AG04450 (cell line): ENCODE data around the gene C1QTNF6. TPM values are rescaled to one million over a fixed set of nuclear protein-coding genes. Genes with fewer than 3 reads are reported as not detected.

Source experiments
- CTCF ChIA-PET: fragments of 300-600, 350-600 bp; formaldehyde crosslinking; extraction: SDS; loops from one replicate; lab custom pipeline; 2022; ENCODE audit warnings: antibody characterized with exemption, inconsistent platforms; lab: Charles Lee
- POLR2A ChIA-PET: fragments of 350-600 bp; formaldehyde crosslinking; extraction: SDS; loops from one replicate; lab custom pipeline; 2021; ENCODE audit warnings: antibody characterized with exemption, inconsistent platforms; lab: Yijun Ruan, JAX
- DNase-seq: peaks from one replicate; pipeline ENCODE4 v3.0.0-alpha.2; 2011; ENCODE audit warnings: low read depth, low spot score
- H3K27ac ChIP-seq: one replicate; pipeline ENCODE4 v1.5.1; 2012; ENCODE audit warnings: low read depth, low read length, control low read depth
- H3K27me3 ChIP-seq: one replicate; pipeline ENCODE4 v1.6.0; 2012; ENCODE audit warnings: low read length; ENCODE audit not compliant: control insufficient read depth, insufficient read depth
- H3K4me3 ChIP-seq: 2 replicates; pipeline ENCODE4 v1.5.1; 2011; ENCODE audit warnings: mild to moderate bottlenecking, low read depth, low read length, control low read depth
- H3K9me3 ChIP-seq: 2 replicates; pipeline ENCODE4 v1.5.1; 2012; ENCODE audit warnings: low read length; ENCODE audit not compliant: control insufficient read depth, insufficient read depth
- polyA plus RNA-seq: library from polyadenylated mRNA; depleted of rRNA; stranded (reverse); fragments of >200 nt; gene quantifications from 2 replicates; pipeline ENCODE4 v1.2.3, GENCODE V29; 2011
- TF ChIP-seq, protein P1 (sequence below): IDR thresholded peaks from 2 replicates; pipeline ENCODE4 v1.5.1; 2011; ENCODE audit warnings: low read depth, low read length, control low read depth, inconsistent platforms

Gene C1QTNF6
- polyA plus RNA-seq, 1 experiment = 8.2 TPM

DNA sequence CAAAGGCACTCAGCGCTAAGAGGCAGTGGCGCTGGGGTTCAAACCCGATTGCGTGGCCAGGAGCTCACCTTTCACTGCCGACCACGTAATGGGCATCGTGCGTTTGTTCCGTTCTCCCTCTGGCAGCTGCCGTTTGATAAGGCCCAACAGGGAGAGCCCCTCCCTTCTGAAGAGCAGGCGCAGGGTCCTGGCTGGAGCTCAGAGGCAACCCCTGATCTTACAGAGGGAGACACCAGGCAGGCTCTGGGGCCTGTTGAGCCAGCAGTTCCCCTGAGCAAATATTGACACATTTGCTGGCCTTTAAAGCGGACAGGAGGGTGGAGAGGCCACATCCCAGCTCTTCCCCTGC lies 11.7 kb upstream of the C1QTNF6 start:
- no peak for DNase-seq
- no peaks in the 10 kb centered on the region for H3K27me3 ChIP-seq
- CTCF ChIA-PET = interaction anchor here (0.5 to 2.8 kb wide), 36 partner anchors 10 to 637 kb away, joined by 3 to 27 read pairs (median 4); partner anchors contain the start of gene KCTD17
- no peak overlapping the region for H3K27ac ChIP-seq
- POLR2A ChIA-PET = interaction anchor here (1.0 kb wide), 1 partner anchor 13 kb away, joined by 3 read pairs; no protein-coding TSS in a partner anchor
- H3K9me3 ChIP-seq = no peaks in the 10 kb centered on the region; the same call in 1 of the 2 replicates
- peak overlapping the region; percentile 47 for H3K4me3 ChIP-seq
- TF ChIP-seq, protein P1, sequence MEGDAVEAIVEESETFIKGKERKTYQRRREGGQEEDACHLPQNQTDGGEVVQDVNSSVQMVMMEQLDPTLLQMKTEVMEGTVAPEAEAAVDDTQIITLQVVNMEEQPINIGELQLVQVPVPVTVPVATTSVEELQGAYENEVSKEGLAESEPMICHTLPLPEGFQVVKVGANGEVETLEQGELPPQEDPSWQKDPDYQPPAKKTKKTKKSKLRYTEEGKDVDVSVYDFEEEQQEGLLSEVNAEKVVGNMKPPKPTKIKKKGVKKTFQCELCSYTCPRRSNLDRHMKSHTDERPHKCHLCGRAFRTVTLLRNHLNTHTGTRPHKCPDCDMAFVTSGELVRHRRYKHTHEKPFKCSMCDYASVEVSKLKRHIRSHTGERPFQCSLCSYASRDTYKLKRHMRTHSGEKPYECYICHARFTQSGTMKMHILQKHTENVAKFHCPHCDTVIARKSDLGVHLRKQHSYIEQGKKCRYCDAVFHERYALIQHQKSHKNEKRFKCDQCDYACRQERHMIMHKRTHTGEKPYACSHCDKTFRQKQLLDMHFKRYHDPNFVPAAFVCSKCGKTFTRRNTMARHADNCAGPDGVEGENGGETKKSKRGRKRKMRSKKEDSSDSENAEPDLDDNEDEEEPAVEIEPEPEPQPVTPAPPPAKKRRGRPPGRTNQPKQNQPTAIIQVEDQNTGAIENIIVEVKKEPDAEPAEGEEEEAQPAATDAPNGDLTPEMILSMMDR = no peak

DNA sequence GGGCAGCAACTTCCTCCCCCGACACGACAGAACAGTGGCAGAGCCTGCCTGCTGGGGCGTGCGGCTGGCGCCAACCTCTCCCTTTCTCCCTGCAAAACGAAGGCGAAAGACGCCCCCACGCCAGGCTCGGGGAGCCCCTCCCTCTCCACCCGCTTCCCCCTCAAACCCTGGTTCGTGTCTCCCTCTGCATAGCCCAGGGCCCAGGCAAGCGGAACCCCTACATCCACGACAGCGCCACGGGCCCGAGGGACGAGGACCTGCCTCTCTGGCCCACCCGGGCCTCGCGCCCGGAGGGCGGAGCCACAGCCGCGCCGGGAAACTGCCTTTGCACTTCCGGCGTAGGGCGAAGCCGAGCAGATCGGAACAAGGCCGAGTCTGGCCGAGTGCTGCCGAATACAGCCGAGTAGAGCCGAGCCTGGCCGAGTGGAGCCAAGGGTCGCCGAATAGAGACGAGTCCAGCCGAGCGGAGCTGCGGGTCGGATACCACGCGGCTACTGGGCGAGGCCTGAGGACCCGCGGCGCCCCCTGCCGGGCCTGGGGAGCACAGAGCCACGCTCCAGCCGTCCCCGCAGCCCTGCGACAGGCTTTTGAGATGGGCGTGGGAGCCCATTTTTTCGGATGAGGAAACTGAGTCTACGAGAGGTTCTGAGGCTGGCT lies 11.2 kb upstream of the C1QTNF6 start:
- H3K4me3 ChIP-seq = peak overlapping the region; percentile 75
- CTCF ChIA-PET = interaction anchor here (0.5 to 2.8 kb wide), 35 partner anchors 10 to 417 kb away, joined by 3 to 27 read pairs (median 5); partner anchors contain the start of gene KCTD17
- no peaks in the 10 kb centered on the region; the same call in 1 of the 2 replicates for H3K9me3 ChIP-seq
- peak; percentile 95 for DNase-seq
- H3K27me3 ChIP-seq = no peaks in the 10 kb centered on the region
- TF ChIP-seq, protein P1 = peak; percentile 90
- H3K27ac ChIP-seq = peak overlapping the region; percentile 61
- POLR2A ChIA-PET = interaction anchor here (0.6 to 1.0 kb wide), 3 partner anchors 12 to 182 kb away, joined by 3 to 5 read pairs (median 3); no protein-coding TSS in a partner anchor

DNA sequence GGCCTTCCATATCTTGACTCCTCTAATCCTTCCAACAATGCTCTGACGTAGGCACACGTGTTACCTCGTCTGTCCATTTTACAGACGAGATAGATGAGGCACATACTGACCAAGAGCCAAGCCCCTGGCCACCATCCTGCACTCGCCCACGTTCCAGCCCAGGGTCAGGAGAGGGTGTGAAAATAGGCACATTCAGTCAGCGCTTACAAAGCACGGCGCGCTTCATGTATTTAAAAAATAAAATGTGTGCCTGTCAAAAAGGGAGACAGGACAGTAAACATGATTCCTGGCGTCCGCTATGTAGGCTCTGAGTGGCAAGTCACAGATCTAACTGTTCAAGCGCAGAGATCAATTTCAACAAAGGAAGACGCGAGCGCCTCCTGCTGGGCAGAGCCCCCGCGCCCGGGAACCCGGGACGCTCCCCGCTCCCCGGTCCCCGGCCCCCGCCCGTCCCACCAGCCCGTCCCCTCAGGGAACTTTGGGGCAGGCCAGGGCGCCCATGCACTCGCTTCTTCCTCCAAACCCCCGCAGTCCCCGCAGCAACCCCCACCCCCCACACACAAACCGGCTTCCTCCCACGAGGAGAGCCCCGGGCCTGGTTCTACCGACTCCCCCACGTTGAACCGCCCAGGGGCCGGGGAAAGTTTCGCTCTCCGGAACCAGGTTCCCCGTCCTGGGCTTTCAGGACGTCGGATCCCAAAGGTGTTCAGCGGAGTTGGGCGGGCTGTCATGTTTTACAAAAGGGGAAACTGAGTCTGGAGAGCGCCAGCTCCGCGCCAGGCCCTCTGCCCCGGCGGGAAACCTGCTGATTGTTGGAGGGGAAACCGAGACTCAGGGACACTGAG lies 10.4 kb upstream of the C1QTNF6 start:
- Histone ChIP-seq H3K27ac (peak overlapping the region; percentile 61), H3K27me3 (no peaks in the 10 kb centered on the region), H3K9me3 (no peaks in the 10 kb centered on the region; the same call in 1 of the 2 replicates), H3K4me3 (peak overlapping the region; percentile 75)
- TF ChIP-seq, protein P1 = peak; percentile 75
- ChIA-PET CTCF (interaction anchor here (0.5 to 2.8 kb wide), 26 partner anchors 11 to 417 kb away, joined by 3 to 27 read pairs (median 6); partner anchors contain the start of genes C1QTNF6 and KCTD17), POLR2A (interaction anchor here (0.6 to 1.0 kb wide), 3 partner anchors 11 to 183 kb away, joined by 3 to 5 read pairs (median 3); no protein-coding TSS in a partner anchor)
- DNase-seq = no peak

- POLR2A ChIA-PET = no interaction called here
- H3K9me3 ChIP-seq = peaks cover 3% of the 10 kb centered on the region; the same call in 1 of the 2 replicates
- TF ChIP-seq, protein P1 = no peak
- CTCF ChIA-PET = interaction anchor here (0.6 to 2.8 kb wide), 9 partner anchors 10 to 151 kb away, joined by 3 to 20 read pairs (median 5); partner anchors contain the start of gene C1QTNF6
- H3K4me3 ChIP-seq = no peak overlapping the region
- no peaks in the 10 kb centered on the region for H3K27me3 ChIP-seq
- peak overlapping the region; percentile 57 for H3K27ac ChIP-seq
- no peak for DNase-seq
Observed at GRCh38 chr22:37197451-37198257, 9.6 kb upstream of the C1QTNF6 start.
